Heart left ventricle (tissue), 16 donors: Measurements from ENCODE around the gene LAMA5. TPM values are rescaled to one million over a fixed set of nuclear protein-coding genes. Genes with fewer than 3 reads are reported as not detected.

ENCODE experiments used
- ATAC-seq, 4 donors: fragments of 200-7000 bp; cut with Tn5 transposase; one replicate each; pipeline ENCODE4 v1.9.1; 2020 to 2022; ENCODE audit warnings: moderate library complexity in 4 of 4, mild to moderate bottlenecking in 3 of 4, moderate number of reproducible peaks in 1 of 4
- DNase-seq, 5 donors: peaks; one replicate each; pipeline ENCODE4 v3.0.0-alpha.2; 2020
- H3K27ac ChIP-seq, 12 donors: fragments of 200-600 bp; sonication (generic) in 4 of 12; one replicate each; pipeline versions ENCODE4 v1.5.0 to v1.8.0; 2016 to 2022; ENCODE audit warnings: mild to moderate bottlenecking in 2 of 12
- H3K27me3 ChIP-seq, 9 donors: fragments of 200-600 bp; sonication (generic) in 2 of 9; one replicate each; pipeline versions ENCODE4 v1.5.1 to v1.8.0; 2016 to 2022; ENCODE audit warnings: mild to moderate bottlenecking in 3 of 9
- H3K36me3 ChIP-seq, 9 donors: fragments of 200-600 bp; sonication (generic) in 2 of 9; one replicate each; pipeline versions ENCODE4 v1.5.0 to v1.8.0; 2018 to 2022; ENCODE audit warnings: mild to moderate bottlenecking in 2 of 9
- H3K4me1 ChIP-seq, 12 donors: fragments of 200-600 bp; sonication (generic) in 4 of 12; one replicate each; pipeline versions ENCODE4 v1.5.0 to v1.8.0; 2016 to 2022; ENCODE audit warnings: mild to moderate bottlenecking in 3 of 12
- H3K4me3 ChIP-seq, 12 donors: fragments of 200-600 bp; sonication (generic) in 4 of 12; one replicate each; pipeline versions ENCODE4 v1.5.0 to v1.8.0; 2017 to 2022; ENCODE audit warnings: mild to moderate bottlenecking in 9 of 12, moderate library complexity in 4 of 12
- H3K9me3 ChIP-seq, 12 donors: fragments of 200-600 bp; sonication (generic) in 4 of 12; one replicate each; pipeline versions ENCODE4 v1.5.0 to v1.8.0; 2016 to 2022; ENCODE audit warnings: mild to moderate bottlenecking in 1 of 12
- CTCF ChIP-seq, 12 donors: fragments of 200-600 bp; sonication (generic) in 4 of 12; IDR thresholded peaks; one replicate each; pipeline versions ENCODE4 v1.5.0 to v1.8.0; 2018 to 2022; ENCODE audit warnings: antibody characterized with exemption in 12 of 12, mild to moderate bottlenecking in 5 of 12
- POLR2A ChIP-seq, 2 donors: fragments of 450-650 bp; IDR thresholded peaks; one replicate each; pipeline ENCODE4 v1.6.1; 2017; ENCODE audit warnings: antibody characterized with exemption in 2 of 2, mild to moderate bottlenecking in 2 of 2, moderate library complexity in 2 of 2
- WGBS, 4 donors: extraction: QIAGEN DNeasy Blood & Tissue Kit in 2 of 4; methylation state at CpG; one replicate each; pipeline versions ENCODE4 v1.1.5 to v1.1.7; 2013 to 2018; 5-methylcytosine and 5-hydroxymethylcytosine counted together
- intact Hi-C, 10 donors: fragments of 100-400 bp; cut with DNase I; formaldehyde crosslinking; loops; one replicate each; pipeline versions ENCODE4 v1.11.1 to v1.14.2; 2022
- polyA plus RNA-seq, 2 donors: library from polyadenylated mRNA; stranded (reverse); fragments of 200-250 nt; gene quantifications; one replicate each; pipeline ENCODE4 v1.2.3, GENCODE V29; 2013
- total RNA-seq, 9 donors: library from RNA; depleted of rRNA in 2 of 9; stranded (reverse); fragments of >200 nt in 2 of 9; fragmentation: NEBNext Ultra II Directional in 3 of 9; extraction: Animal tissue kit (Norgen Biotek cat#: 25700) in 3 of 9; gene quantifications; one replicate each; pipeline versions ENCODE4 v1.1.0 to v1.2.4, GENCODE V29; 2016 to 2023
- donor health status: ischemic (EF 13 %, LVEDD 7.1; RV severe dilation, severe dysfunction).
- donor health status: healthy with polysubstance abuse.
- donor health status: DM: no; HTN: yes; CAD: no.
- donor health status: DM: no; HTN: no; CAD: no.
- donor health status: ischemic (EF 25% LVEDD 6.9; RV normal size, moderate dysfunction).
- donor health status: ischemic (EF 25% LVEDD 5.7; RV mildly dilated, moderate dysfunction).
- donor health status: healthy.
- donor health status: DM: yes; HTN: yes; CAD: no.
- donor health status: ischemic (EF 35%, LVEDD 5.7; RV mildly dilated, moderate dysfunction).
- donor health status: nonischemic (EF 11% LVEDD 7.7; RV severe dilation, severe dysfunction).
- donor health status: DM: yes; HTN: yes; CAD: no.
- donor health status: PGD.
- donor health status: ischemic (EF 29% LVEDD 5.4; RV normal size, mild dysfunction).
- donor health status: nonischemic (EF 23%, LVEDD 6.1; RV moderate dilation, normal function).

Gene LAMA5
- total and polyA plus RNA-seq, 11 donors, result 57.4 to 128 (median 73.6) TPM

- Histone ChIP-seq H3K4me1 (peaks cover 0 to 10% (median 4%) of the 10 kb centered on the region in 12 donors), H3K27me3 (peaks cover 0 to 4% (median 0%) of the 10 kb centered on the region in 9 donors), H3K9me3 (no peaks in the 10 kb centered on the region), H3K4me3 (no peak overlapping the region), H3K27ac (no peak overlapping the region), H3K36me3 (no peaks in the 10 kb centered on the region)
- TF ChIP-seq POLR2A (IDR thresholded peaks at IDR 0.05), result no peak
- TF ChIP-seq CTCF (IDR thresholded peaks at IDR 0.05), result no peak
- ATAC-seq (no peak), DNase-seq (no peak)
- 80 to 89% (median 86%) methylated on average over 14 to 22 of the region's 22 CpGs for WGBS, 4 donors
- intact Hi-C loops, result loop anchor here in 7 of 10 donors (5.0 to 10.0 kb wide), 6 partner anchors 73 to 201 kb away; no protein-coding TSS in a partner anchor
Measured at GRCh38 chr20:62413896-62414481, 46.9 kb upstream of the LAMA5 start.

GRCh38 chr20:62413025-62413570, 46.0 kb upstream of the LAMA5 start:
- 92 to 97% (median 95%) methylated on average over 4 to 11 of the region's 11 CpGs for WGBS, 4 donors
- no peak for ATAC-seq
- H3K9me3 ChIP-seq, result no peaks in the 10 kb centered on the region
- TF ChIP-seq POLR2A (IDR thresholded peaks at IDR 0.05), result no peak
- no peak for TF ChIP-seq CTCF (IDR thresholded peaks at IDR 0.05)
- no peak overlapping the region for H3K4me3 ChIP-seq
- H3K4me1 ChIP-seq, result peaks cover 0 to 10% (median 4%) of the 10 kb centered on the region in 12 donors
- H3K27ac ChIP-seq, result no peak overlapping the region
- peaks cover 0 to 4% (median 0%) of the 10 kb centered on the region in 9 donors for H3K27me3 ChIP-seq
- H3K36me3 ChIP-seq, result no peaks in the 10 kb centered on the region
- intact Hi-C loops, result loop anchor here in 7 of 10 donors (5.0 to 10.0 kb wide), 6 partner anchors 74 to 202 kb away; no protein-coding TSS in a partner anchor
- DNase-seq, result no peak

DNA sequence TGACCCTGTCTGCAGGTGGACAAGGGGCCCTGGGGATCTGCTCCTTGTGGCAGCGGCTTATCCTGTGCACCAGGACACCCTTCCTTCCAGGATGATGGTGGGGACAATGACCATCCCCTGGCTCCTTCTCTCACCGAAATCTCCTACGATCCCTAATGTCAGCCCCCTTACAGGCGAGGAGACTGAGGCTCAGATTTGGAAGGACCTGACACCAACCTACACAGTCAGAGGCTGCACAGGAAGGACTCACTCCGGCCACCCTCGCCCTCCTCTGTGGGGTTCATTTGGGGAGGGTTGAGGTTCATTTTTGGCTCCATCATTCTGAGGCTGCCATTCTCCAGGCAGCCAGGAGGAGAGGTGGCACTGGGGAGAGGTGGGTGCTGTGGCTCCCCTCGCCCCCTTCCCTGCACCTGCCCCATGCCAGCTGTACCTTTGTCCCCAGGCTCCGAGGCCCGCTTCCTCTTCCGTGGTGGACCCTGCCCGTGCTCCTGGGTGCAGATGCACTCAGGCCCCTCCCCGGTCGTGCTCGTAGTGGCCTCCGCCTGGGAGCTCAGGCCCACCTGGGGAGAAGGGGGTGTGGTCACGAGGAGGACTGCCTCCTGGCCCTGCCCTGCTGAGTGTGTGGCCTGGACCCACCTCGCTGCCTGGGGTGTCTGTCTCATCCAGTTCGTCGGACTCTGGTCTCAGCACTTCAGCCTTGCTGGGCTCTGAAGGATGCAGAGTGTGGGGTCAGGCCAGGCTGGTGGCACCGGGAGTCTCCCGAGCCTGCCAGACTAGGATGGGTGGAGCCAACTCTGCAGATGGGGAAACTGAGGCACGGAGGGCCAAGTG, 45.3 kb upstream of the LAMA5 start:
- peaks cover 0 to 15% (median 8%) of the 10 kb centered on the region in 12 donors for H3K4me1 ChIP-seq
- WGBS, 4 donors, result 79 to 87% (median 84%) methylated on average over 21 to 22 of the region's 22 CpGs

More for the DNA sequence above, 45.3 kb upstream of the LAMA5 start:
- Histone ChIP-seq H3K36me3 (no peaks in the 10 kb centered on the region), H3K4me3 (no peak overlapping the region), H3K27ac (no peak overlapping the region), H3K9me3 (no peaks in the 10 kb centered on the region), H3K27me3 (peaks cover 0 to 4% (median 0%) of the 10 kb centered on the region in 9 donors)
- no peak for TF ChIP-seq POLR2A (IDR thresholded peaks at IDR 0.05)
- no peak for TF ChIP-seq CTCF (IDR thresholded peaks at IDR 0.05)
- intact Hi-C loops, result loop anchor here in 7 of 10 donors (5.0 to 10.0 kb wide), 6 partner anchors 75 to 202 kb away; no protein-coding TSS in a partner anchor
- DNase-seq, result no peak
- no peak for ATAC-seq
